DND-41 (cell line): ENCODE results near the gene CLSTN3.

Source experiments
- EZH2 ChIP-seq: IDR thresholded peaks from 3 replicates; pipeline ENCODE4 v1.6.1; 2012; ENCODE audit warnings: borderline replicate concordance, low read depth, mild to moderate bottlenecking, moderate library complexity, low read length, inconsistent platforms; ENCODE audit not compliant: severe bottlenecking
- TF ChIP-seq, protein P1 (sequence below): IDR thresholded peaks from 2 replicates; pipeline ENCODE4 v1.5.1; 2012; ENCODE audit warnings: borderline replicate concordance, low read length, moderate library complexity, mild to moderate bottlenecking; ENCODE audit not compliant: poor library complexity, severe bottlenecking; ENCODE audit errors: extremely low read depth

DNA sequence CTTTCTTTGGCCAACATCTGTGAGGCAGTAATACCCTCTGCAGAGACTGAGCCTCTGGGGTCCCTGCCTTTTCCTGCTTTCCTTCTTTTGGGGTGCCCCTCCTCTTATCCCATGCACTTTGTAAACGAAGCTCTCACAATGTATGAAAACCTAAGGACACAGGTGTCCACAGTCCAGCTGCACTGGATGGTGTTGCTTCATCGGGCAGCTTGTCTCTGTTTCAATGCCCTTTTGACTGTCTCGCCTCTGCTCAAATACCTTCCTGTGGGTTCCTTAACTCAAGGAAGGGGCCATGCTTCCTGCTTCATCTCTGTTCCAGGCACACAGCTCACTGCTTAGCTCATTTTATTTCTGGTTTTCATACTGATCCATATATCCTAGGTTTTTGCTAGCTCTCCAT is 27.6 kb upstream of the CLSTN3 start:
- no peak for TF ChIP-seq EZH2
- TF ChIP-seq, protein P1, sequence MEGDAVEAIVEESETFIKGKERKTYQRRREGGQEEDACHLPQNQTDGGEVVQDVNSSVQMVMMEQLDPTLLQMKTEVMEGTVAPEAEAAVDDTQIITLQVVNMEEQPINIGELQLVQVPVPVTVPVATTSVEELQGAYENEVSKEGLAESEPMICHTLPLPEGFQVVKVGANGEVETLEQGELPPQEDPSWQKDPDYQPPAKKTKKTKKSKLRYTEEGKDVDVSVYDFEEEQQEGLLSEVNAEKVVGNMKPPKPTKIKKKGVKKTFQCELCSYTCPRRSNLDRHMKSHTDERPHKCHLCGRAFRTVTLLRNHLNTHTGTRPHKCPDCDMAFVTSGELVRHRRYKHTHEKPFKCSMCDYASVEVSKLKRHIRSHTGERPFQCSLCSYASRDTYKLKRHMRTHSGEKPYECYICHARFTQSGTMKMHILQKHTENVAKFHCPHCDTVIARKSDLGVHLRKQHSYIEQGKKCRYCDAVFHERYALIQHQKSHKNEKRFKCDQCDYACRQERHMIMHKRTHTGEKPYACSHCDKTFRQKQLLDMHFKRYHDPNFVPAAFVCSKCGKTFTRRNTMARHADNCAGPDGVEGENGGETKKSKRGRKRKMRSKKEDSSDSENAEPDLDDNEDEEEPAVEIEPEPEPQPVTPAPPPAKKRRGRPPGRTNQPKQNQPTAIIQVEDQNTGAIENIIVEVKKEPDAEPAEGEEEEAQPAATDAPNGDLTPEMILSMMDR: no peak
